ENCODE measurements around the gene GAGE10. TPM values are rescaled to one million over a fixed set of nuclear protein-coding genes. Genes with fewer than 3 reads are reported as not detected.

Gene GAGE10
- total and polyA plus RNA-seq, 2 donors (not counting 3 experiments of a cell fraction or from before 2014, with no cell fraction given) = not detected

DNA sequence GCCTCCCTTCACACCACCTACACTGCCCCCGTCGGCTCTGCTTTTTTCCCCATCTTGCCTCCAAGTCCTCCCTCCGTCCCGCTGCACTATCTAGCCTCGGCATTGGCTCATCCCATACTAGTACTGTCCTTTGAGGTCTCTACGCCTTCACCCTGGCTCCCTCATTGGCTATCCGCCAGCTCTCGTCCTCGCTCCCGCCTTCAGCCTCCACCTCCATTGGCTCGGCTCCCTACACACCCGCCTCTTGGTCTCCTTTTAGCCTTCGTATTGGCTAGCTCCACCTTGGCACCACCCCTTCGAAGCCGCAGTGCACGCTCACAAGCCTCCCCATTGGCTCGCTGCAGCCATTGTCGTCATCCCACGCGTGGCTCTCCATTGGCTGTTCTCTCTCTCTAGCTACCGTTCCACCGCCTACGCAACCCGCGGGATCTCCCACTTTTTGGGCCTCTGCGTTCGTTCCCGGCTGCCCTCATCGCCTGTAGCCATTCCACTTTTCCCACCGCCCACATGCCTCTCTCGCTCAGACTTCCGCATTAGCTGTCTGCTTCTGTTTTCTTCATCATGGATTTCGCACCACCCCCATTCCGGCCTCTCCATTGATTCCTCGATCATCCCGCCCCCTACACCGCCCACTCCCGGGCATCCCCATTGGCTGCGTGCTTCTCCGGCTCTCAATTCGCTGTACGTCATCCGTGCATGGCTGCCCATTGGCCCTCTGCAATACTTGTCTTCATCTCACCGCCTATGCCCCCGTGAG is 34.3 kb upstream of the GAGE10 start:
- CTCF ChIA-PET = interaction anchor here (2.0 kb wide), 1 partner anchor 76 kb away, joined by 12 read pairs; no protein-coding TSS in a partner anchor
- Histone ChIP-seq H4K20me1 (replicated peaks; ENCODE audit: control insufficient read depth, extremely low read depth, insufficient read depth, low read length) (no peaks in the 10 kb centered on the region), H3K4me1 (ENCODE audit: control insufficient read depth, extremely low read depth, insufficient read depth, low read length) (no peaks in the 10 kb centered on the region), H3K27ac (ENCODE audit: insufficient read depth, low read depth, low read length) (peak overlapping the region; percentile 80), H3K27me3 (ENCODE audit: control insufficient read depth in 2 of 2, insufficient read depth in 2 of 2, low read length in 2 of 2) (no peaks in the 10 kb centered on the region), H3K79me2 (ENCODE audit: control insufficient read depth, insufficient read depth, low read length) (peaks cover 17% of the 10 kb centered on the region), H3K4me2 (ENCODE audit: insufficient read depth, low read length) (peak overlapping the region; percentile 60), H2AFZ (ENCODE audit: low read depth, low read length) (peak overlapping the region; percentile 70), H3K36me3 (ENCODE audit: control insufficient read depth in 2 of 2, extremely low read depth in 1 of 2, insufficient read depth in 2 of 2, low read length in 2 of 2) (no peaks in the 10 kb centered on the region), H3K9me3 (replicated peaks; ENCODE audit: control insufficient read depth, insufficient read depth, low read length) (no peaks in the 10 kb centered on the region), H3K9me1 (replicated peaks; ENCODE audit: control insufficient read depth, extremely low read depth, insufficient read depth, low read length) (no peaks in the 10 kb centered on the region), H3K4me3 (replicated peaks in 1 of 3; ENCODE audit: insufficient read depth in 1 of 3, low read depth in 1 of 3, low read length in 3 of 3) (peak overlapping the region; percentile 23 to 78 (median 59)), H3K9ac (replicated peaks; ENCODE audit: extremely low read depth, insufficient read depth, low read length) (peak overlapping the region; percentile 84)
- FAIRE-seq = peak; percentile 100
- peak; percentile 97 for DNase-seq (ENCODE audit: low read depth, low spot score)
- dilution Hi-C loops (cut with MboI; ENCODE audit: extremely low pct_ligation_motif_present, low sequenced_read_pairs) (no loop called here), intact Hi-C loops (cut with micrococcal nuclease) (loop anchor here (1.0 to 10.0 kb wide), 4 partner anchors 78 to 1612 kb away; partner anchors contain the start of genes GPKOW, PQBP1, TIMM17B and UXT)
- POLR2A ChIA-PET = interaction anchor here (0.7 to 0.9 kb wide), 2 partner anchors 34 to 78 kb away, joined by 5 to 6 read pairs; partner anchors contain the start of gene CCDC22
- TF ChIP-seq, protein P1, sequence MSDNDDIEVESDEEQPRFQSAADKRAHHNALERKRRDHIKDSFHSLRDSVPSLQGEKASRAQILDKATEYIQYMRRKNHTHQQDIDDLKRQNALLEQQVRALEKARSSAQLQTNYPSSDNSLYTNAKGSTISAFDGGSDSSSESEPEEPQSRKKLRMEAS (IDR thresholded peaks at IDR 0.05; ENCODE audit: insufficient read depth, insufficient read length) = no peak
- TF ChIP-seq JUN (IDR thresholded peaks at IDR 0.05; ENCODE audit: borderline replicate concordance, insufficient read depth, insufficient read length, low read depth) = no peak
- TF ChIP-seq MYC (IDR thresholded peaks at IDR 0.05; ENCODE audit: low read depth, low read length) = no peak
- TF ChIP-seq FOS (IDR thresholded peaks at IDR 0.05; ENCODE audit: borderline replicate concordance, insufficient read depth, low read length) = no peak
- TF ChIP-seq, protein P2, sequence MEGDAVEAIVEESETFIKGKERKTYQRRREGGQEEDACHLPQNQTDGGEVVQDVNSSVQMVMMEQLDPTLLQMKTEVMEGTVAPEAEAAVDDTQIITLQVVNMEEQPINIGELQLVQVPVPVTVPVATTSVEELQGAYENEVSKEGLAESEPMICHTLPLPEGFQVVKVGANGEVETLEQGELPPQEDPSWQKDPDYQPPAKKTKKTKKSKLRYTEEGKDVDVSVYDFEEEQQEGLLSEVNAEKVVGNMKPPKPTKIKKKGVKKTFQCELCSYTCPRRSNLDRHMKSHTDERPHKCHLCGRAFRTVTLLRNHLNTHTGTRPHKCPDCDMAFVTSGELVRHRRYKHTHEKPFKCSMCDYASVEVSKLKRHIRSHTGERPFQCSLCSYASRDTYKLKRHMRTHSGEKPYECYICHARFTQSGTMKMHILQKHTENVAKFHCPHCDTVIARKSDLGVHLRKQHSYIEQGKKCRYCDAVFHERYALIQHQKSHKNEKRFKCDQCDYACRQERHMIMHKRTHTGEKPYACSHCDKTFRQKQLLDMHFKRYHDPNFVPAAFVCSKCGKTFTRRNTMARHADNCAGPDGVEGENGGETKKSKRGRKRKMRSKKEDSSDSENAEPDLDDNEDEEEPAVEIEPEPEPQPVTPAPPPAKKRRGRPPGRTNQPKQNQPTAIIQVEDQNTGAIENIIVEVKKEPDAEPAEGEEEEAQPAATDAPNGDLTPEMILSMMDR (IDR thresholded peaks at IDR 0.05; ENCODE audit: extremely low read depth in 1 of 2, insufficient read depth in 1 of 2, low read depth in 1 of 2, low read length in 2 of 2) = no peak
- TF ChIP-seq EZH2 (IDR thresholded peaks at IDR 0.05; ENCODE audit: borderline replicate concordance, low read depth, low read length, severe bottlenecking) = no peak
- peak; percentile 51 for TF ChIP-seq POLR2AphosphoS5 (IDR thresholded peaks at IDR 0.05; ENCODE audit: insufficient read depth, low read depth, low read length)
- TF ChIP-seq GATA2 (IDR thresholded peaks at IDR 0.05; ENCODE audit: insufficient read depth, insufficient read length, low read depth, low read length) = no peak
- peak; percentile 67 for TF ChIP-seq POLR2A (IDR thresholded peaks at IDR 0.05; ENCODE audit: low read depth, low read length)
- no TSS peak for BruUV-seq (replicated peaks)
